HL-60/S4 (cell line): ENCODE measurements around the gene SPC24.
"Not testable (repeated sequence)": the region's sequence is repeated elsewhere in the genome, so short reads cannot be mapped to it uniquely, and the experiment has no call there.

ENCODE experiments used
- in situ Hi-C: fragments of 300-500 bp; cut with MboI; formaldehyde crosslinking; loops from 2 replicates; pipeline ENCODE4 v1.14.3; 2022; ENCODE audit warnings: low sequenced_read_pairs

SPC24 gene

DNA sequence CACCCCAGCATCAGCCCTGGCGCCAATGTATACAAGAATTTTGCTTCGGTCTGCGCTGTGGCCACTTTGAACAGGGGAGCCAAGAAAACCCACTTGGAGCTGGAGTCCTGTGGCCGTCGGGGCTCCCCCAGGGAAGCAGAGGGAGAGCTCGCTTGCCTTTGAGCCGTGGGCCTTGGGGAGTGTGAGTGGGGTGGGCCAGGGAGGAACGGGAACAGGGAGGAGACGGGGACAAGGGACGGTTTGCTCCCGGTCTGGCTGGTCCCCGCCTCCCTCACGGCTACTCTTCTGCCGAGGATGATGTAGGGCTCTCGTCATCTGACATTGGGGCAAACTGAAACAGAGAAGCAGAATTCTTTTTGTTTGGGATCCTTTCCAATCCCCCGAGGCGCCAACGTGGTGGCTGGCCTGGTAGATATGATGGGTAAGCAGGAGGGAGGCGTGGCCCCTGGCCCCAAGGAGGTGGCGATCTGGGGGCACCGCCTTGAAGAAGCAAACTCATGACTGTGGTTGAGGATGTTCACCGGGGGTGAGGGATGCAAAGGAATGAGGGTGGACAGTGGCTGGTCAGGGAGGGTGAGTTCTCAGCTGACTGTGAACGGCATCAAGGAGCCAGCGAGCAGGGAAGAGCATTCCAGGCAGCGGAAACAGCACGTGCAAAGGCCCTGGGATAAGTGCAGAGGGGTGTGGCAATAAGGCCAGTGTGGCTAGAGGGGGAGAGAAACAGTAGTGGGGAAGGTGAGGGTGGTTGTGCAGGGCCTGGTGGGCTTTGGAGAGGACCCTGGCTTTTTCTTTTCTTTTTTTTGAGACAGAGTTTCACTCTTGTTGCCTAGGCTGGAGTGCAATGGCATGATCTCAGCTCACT lies 10.9 kb upstream of the SPC24 start:
- in situ Hi-C loops, result no loop called here

DNA sequence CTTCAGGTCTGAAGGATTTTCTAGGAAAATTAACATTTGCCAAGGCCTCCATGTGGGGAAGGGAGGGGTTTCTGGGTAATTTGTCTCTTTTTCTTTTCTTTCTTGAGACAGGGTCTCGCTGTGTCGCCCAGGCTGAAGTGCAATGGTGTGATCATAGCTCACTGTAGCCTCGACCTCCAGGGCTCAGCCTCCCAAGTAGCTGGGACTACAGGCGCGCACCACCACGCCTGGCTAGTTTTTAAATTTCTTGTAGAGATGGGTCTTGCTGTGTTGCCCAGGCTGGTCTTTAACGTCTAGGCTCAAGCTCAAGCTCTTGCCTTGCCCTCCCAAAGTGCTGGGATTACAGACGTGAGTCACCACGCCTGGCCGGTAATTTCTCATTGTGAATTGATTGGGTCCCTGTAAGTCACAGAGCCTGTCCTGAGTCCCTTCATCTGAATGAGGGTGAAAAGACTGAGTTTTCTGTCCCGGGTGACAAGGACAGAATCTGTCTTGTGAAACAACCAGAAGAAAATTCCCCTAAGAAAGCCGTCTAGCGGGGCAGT lies 10.0 kb upstream of the SPC24 start:
- in situ Hi-C loops, result no loop called here

DNA sequence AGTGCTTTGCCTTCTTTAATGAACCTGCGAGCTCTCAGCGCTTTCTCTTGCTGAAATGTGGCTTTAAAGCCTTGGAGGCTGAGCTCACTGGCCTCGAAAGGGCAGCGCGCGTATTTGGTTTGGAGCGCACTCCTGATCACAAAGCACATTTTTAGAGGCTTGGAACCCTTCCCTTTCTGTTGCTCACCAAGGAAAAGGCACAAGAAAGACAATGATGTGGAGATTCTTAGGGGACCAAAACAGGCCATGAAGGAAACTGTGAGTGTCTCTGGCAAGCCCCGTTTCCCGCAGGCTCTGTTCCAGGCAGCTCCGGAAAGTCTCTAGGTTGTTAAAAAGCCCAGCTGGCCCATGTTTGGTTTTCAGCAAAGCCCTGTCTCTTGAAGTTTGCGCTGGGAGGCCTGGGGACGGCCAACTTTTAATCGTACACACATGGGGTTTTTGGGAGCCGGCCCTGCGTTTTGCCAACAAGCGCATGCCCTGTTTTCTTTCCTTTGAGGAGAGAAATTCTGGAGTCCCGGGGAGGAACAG lies 9.4 kb upstream of the SPC24 start:
- in situ Hi-C loops, result no loop called here

DNA sequence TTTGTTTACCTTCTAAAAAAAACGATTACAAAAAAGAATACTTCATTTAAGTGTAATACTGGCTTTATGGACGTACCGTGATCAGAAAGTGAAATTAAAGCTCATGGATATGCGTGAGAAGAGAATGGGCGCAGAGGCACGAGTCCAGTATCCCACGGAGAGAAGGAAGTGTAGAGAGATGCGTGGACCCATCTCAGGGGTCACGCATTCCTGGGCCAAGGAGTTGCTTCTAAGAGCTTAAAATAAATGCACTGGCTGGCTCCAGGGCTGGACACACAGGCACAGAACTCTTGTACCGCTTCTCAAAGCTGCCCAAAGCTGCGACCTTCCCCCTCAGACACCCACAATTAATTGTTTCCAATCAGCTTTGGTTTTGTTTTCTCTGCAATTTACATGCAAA lies 8.7 kb upstream of the SPC24 start:
- in situ Hi-C loops, result no loop called here

DNA sequence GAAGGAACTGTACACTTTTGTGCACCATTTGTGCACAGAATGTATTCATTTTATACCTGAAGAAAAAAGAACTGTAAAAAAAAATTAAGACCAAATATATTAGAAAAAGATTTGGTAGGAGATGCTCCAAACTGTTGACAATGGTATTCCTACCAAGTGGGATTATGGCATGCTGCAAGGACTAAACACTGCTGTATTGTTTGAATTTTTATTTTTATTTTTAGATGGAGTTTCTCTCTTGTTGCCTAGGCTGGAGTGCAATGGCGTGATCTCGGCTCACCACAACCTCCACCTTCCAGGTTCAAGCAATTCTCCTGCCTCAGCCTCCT lies 4.8 kb upstream of the SPC24 start:
- in situ Hi-C loops, result not testable (repeated sequence)

DNA sequence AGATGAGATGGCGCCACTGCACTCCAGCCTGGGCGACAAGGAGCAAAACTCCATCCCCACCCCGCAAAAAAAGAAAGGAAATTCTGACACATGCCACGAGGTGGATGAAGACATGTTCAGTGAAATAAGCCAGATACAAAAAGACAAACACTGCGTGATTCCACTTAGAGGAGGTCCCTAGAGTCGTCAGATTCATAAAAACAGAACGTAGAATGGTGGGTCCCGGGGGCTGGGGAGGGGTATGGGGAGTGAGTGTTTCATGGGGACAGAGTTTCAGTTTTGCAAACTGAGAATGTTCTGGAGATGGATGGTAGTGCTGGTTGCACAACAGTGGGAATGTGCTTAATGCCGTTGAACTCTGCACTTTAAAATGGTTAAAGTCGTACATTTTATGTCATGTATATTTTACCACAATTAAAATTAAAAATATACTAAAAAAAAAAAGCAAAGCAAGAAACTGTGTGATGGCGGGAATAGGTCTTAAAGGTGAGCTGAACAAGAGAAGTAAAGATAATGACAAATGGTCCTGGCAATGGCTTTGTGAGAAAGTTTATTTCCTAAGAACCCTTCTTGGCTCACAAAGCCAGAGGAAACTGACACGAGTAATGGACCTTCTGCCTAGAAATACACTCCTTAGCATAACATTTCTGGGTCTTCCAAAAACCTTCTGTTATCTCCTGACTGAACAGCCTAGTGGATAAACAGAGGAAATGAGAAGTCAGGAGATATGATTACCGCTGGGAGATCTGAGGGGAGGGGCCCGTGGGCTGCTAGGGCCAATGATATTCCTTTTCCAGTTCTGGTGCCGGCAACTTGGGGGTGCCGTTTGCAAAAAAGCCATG lies 4.2 kb upstream of the SPC24 start:
- in situ Hi-C loops, result no loop called here

DNA sequence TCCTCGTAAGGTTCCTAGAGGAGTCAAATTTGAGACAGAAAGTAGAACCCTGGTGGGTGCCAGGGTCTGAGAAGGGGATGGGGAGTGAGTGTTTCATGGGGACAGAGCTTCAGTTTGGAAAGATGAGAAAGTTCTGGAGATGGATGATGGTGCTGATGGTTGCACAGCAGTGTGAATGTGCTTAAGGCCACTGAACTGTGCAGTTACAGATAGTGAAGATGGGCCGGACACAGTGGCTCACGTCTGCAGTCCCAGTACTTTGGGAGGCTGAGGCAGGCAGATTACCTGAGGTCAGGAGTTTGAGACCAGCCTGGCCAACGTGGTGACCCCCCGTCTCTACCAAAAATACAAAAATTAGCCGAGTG lies 917 bp downstream of the SPC24 start:
- in situ Hi-C loops, result no loop called here

DNA sequence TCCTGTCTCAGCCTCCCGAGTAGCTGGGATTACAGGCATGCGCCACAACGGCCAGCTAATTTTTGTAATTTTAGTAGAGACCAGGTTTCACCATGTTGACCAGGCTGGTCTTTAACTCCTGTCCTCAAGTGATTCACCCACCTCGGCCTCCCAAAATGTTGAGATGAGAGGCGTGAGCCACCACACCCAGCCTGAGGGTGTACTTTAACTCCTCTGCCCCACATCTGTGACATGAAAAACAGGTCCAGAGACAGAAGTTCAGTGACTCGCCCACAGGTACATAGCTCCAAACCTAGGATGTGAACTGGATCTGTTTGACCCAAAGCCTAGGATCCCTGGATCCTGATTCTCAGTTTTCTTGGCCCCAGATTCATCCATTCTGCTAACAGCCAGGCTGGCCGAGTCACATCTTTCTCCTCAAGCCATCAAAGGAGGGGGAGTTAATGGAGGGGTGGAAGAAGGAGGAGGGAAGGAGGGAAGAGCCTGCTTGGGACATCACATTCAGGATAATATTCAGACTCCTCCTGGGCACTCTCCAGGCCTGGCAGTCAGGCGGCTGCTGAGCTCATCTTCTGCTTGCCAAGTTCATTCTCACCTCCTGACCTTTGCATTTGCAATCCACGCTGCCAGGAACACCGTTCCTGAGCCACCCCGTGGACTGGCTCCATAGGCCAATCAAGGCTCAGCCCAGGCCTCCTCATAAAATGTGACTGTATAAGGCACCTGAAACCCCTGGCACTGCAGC lies 3.1 kb downstream of the SPC24 start:
- in situ Hi-C loops, result no loop called here

DNA sequence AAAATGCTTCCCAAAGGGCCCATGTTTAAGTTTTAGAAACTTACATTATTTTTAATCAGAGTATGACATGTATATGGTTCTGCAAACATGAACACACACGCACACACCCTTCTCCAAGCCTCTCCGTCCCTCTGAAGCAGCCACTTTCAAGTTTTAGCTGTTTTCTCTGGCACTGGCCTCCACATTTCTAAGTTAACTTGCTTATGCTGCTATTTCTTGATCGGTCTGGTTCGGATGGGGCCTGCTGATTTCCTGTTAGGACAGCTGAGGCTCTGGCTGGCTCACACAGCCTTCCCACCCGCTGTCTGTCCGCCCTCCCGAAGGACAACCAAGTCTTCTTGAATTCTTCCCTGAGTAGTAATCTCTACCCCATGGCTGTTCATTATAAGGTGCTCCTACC lies 4.4 kb downstream of the SPC24 start:
- in situ Hi-C loops, result no loop called here

DNA sequence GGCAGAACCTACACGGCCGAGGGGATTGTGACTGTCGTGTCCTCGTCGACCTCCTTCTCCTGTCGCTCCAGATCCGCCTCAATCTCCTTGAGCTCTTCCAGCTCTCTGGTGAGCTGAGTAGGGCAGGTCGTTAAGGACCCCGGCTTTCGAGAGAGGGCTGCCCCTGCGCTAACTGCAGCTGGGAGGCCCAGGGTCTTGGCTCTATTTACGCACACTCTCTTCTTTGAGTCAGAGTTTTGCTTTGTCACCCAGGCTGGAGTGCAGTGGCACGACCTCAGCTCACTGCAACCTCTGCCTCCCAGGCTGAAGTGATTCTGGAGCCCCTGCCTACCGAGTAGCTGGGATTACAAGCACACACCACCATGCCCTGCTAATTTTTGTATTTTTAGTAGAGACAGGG lies 7.6 kb downstream of the SPC24 start:
- in situ Hi-C loops, result no loop called here

DNA sequence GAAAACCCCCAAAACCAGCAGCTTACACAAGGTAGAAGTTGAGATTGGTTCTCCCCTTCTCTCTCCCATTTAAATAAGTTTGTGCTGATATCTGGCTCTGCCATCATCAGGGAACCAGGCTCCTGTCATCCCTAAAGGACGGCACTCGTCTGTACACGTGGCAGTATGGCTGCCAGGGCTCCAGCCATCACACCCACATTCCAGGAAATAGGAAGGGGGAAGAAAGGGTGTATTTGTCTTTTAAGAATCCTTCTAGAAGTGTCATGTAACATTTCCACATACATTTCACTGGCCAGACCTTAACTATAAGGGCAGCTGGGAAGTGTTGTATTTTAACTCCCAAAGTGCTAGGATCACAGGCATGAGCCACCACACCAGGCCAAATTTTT lies 10.1 kb downstream of the SPC24 start:
- in situ Hi-C loops, result no loop called here

DNA sequence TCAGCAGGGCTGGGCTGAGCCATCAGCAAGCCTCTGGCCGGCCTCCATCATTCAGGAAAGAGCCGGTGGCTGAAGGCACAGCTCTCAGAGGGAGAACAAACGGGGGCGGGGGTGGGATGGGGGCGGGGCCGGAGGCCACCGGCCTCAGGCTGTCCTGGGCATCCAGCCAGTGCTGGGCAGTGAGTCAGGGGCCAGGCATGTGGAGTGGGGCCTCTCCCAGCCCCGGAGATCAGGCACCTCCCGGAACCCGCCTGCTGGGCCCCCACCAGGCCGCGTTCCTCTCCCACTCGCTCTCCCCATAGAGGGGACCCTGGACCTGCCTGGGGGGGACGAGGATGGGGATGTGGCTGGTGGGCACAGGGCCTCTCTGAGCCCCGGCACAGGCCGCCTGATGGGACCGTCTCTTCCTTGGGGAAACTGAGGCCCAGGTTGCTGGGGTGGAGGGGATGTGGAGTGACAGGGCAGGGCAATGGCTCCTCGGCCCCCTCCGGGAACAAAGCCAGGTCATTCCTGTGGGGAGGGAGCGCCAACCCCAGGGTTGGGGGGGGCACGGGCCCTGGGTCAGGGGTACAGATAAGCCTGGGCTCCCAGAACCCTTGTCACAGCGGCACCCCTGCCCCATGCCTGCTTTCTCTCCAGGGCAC lies 12.9 kb downstream of the SPC24 start:
- in situ Hi-C loops, result no loop called here

DNA sequence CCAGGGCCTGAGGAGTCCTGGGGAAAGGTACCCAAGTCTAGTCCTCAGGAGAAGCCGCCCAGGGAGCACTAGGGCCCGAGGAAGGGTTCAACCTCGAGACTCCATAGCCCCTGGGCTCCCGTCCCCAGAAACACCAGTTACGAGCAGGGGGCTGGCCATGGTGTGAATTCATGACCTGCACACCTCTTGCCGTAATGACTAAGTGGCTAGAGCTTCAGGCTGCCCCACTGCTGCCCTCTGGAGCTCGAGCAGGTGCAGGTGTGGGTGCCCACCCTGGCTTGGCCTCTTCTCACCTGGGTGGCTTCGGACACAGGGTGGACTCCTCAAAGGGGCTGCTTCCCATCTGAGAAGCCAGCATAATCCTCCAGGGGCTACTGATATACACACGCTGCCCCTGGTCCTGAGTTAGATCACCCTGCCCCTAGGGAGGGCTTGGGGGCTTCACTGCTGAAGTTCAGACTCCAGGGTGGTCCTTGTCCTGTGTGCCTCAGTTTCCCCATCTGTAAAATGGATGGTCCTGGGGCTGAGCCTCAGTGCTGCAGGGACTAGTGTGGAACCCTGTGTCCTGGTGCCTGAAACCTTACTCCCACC lies 13.6 kb downstream of the SPC24 start:
- in situ Hi-C loops, result no loop called here

DNA sequence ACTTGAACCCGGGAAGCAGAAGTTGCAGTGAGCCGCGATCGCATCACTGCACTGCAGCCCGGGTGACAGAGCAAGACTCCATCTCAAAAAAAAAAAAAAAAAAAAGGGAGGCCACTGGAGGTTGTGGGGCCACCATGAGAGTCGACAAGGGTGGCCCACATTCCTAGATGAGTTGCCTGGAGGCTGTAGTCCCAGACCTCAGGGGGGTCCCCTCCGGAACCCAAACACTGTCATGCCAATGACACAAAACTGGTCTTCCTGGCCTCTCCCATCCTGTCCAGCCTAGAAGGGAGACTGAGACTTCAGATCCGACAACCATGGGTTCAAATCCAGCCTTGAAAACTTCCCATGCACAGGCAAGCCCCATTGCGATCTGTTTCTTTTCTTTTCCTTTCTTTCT lies 14.7 kb downstream of the SPC24 start:
- in situ Hi-C loops, result no loop called here

DNA sequence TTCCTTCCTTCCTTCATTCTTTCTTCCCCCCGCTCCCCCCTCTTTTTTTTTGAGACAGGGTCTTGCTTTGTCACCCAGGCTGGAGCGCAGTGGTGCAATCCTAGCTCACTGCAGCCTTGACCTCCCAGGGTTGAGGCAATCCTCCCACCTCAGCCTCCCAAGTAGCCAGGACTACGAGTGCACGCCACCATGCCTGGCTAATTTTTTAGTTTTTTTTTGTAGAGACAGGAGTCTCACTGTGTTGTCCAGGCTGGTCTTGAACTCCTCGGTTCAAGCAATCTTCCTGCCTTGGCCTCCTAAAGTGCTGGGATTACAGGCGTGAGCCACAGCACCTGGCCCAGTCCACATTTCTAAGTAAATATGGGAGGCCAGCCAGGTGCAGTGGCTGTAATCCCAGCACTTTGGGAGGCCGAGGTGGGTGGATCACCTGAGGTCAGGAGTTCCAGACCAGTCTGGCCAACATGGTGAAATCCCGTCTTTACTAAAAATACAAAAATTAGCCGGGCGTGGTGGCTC lies 15.5 kb downstream of the SPC24 start:
- in situ Hi-C loops, result not testable (repeated sequence)

DNA sequence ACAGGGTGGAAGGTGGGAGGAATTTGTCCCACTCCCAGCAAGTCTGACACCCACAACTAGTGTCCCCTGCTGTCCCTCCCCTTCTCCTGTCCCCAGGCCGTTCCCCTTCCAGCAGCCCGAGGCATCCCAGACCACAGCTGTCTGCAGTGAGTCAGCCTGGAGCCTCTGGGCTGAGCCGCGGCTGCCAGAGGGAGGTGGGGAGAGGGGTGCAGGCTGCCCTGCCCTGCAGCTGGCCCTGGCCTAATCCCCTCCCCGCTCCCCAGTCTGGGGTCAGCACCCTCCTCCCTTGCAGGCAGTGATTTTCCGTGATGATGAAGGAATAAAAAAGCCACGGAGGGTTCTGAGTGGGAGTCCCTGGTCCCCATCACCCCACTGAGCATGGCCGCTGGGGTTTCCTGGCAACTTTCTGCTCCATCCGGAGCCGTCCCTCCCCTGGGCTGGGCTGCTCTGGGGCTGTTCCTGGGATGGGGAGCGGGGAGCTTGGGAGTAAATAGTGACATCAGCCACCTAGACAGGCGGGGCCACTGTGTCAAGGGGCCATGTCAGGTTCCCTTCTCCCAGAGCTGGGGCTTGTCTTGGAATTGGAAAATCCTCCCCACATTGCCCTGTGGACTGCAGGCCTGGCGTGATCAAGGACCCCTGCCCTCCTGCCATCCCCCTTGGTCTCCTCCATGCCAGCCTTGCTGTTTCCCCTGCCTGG lies 16.8 kb downstream of the SPC24 start:
- in situ Hi-C loops, result no loop called here

DNA sequence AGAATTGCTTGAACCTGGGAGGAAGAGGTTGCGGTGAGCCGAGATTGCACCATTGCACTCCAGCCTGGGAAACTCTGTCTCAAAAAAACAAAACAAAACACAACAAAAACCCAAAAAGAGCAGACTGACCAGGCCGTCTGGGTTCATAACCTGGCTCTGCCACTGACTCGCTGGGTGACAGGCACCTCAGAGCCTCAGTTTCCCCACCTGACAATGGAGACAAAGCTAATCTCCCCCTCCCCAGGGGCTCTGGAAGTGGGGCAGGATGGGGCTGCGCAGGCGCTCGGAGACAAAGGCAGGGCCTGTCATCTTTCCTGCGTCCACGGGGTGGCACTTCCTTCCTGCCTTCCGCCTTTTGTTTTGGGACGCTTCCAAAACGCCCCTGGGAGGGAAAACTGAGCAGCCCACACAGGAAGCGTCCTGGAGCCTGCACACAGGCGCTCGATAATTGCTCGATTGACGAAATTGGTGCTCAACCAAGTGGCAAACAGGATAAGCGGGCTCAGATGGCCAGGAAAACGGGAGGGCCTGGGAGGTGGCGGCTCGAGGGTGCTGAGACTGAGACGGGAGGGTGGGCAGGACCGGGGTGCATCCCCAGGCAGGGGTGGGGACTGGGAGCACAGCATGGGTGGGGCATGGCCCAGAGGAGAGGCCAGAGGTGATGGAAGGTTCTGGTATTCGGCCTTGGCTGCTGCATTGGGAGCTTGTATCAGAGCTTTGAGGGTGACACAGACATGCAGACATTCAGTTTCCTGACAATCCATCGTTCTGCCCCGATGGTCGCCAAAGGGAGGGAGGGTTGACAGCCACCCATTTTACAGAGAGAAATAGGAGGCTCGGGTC lies 17.8 kb downstream of the SPC24 start:
- in situ Hi-C loops, result no loop called here

DNA sequence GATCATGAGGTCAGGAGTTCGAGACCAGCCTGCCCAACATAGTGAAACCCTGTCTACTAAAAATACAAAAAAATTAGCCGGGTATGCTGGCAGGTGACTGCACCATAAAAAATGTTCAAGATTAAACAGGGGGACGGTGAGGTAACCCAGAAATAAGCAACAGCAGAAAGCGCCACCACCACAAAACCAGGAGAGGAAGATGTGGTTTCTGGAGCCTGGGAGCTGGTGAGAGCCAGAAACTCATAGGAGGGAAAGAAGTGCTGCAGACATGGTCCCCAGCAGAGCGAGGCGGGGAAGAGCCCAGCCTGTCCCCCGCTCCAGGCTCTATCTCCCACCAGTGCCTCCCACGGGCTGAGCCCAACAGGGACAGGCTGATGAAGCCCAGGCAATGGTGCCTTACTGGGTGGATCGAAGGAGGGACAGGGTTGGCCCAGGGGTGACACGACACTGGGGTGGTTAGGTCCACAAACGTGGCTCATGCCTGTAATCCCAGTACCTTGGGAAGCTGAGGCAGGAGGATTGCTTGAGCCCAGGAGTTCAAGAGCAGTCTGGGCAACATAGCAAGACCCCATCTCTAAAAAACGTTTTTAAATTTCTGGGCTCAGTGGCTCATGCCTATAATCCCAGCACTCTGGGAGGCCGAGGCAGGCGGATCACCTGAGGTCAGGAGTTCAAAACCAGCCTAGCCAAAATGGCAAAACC lies 19.0 kb downstream of the SPC24 start:
- in situ Hi-C loops, result no loop called here
